OCI-LY1 (cell line): ENCODE results near the gene TADA3.

ENCODE experiments used
- CTCF ChIP-seq: fragments of 200-600 bp; sonication (generic), shearing (Covaris generic); IDR thresholded peaks from 2 replicates; pipeline ENCODE4 v1.5.1; 2017; ENCODE audit warnings: mild to moderate bottlenecking, antibody characterized with exemption, low read length, moderate library complexity, mixed read lengths
- EZH2 ChIP-seq: fragments of 200-600 bp; sonication (generic), shearing (Covaris generic); IDR thresholded peaks from 2 replicates; pipeline ENCODE4 v1.8.0; 2017; ENCODE audit warnings: borderline replicate concordance, mixed run types, mild to moderate bottlenecking, antibody characterized with exemption, low read length, moderate library complexity, mixed read lengths

DNA sequence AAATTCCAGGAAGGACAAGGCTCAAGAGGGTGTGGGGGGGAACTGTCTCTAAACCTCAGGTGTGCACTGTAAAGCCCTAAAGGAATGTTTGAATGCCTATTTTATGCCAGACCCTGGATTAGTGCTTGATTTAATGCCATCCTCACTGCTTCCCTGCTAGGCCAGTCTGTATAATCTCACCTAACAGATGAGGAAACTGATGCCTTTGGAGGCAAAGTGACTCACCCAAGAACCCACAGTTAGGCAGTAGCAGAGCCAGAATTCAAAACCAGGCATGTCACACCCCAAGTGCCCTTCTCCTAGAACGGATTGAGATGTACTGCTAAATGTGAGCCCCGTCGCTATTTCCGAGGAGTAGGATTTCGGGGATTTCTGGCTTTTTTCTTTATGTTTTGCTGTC lies 30.4 kb downstream of the TADA3 start:
- TF ChIP-seq CTCF, result no peak
- no peak for TF ChIP-seq EZH2
